NT2/D1 (cell line): ENCODE data around the gene NLGN1.

ENCODE experiments used
- DNase-seq: peaks from one replicate; pipeline ENCODE4 v3.0.0-alpha.2; 2011; ENCODE audit warnings: low read depth, low spot score
- H3K27me3 ChIP-seq: 2 replicates; pipeline ENCODE4 v1.6.0; 2011; ENCODE audit warnings: mild to moderate bottlenecking; ENCODE audit not compliant: insufficient read length, insufficient read depth
- H3K36me3 ChIP-seq: 2 replicates; pipeline ENCODE4 v1.6.1; 2011; ENCODE audit warnings: mild to moderate bottlenecking, low read length, mixed read lengths; ENCODE audit not compliant: insufficient read depth, insufficient read length
- H3K4me1 ChIP-seq: 2 replicates; pipeline ENCODE4 v1.5.1; 2011; ENCODE audit not compliant: insufficient read depth, insufficient read length
- H3K4me3 ChIP-seq: 2 replicates; pipeline ENCODE4 v1.5.1; 2011; ENCODE audit warnings: low read depth; ENCODE audit not compliant: insufficient read length
- H3K9ac ChIP-seq: 2 replicates; pipeline ENCODE4 v1.6.0; 2011; ENCODE audit warnings: low read depth; ENCODE audit not compliant: insufficient read length
- H3K9me3 ChIP-seq: 2 replicates; pipeline ENCODE4 v1.5.1; 2011; ENCODE audit warnings: mild to moderate bottlenecking, low read length; ENCODE audit not compliant: insufficient read depth
- SUZ12 ChIP-seq: IDR thresholded peaks from 2 replicates; pipeline ENCODE4 v1.6.1; 2011; ENCODE audit not compliant: insufficient read length, insufficient read depth; ENCODE audit errors: extremely low read depth
- YY1 ChIP-seq: IDR thresholded peaks from 2 replicates; pipeline ENCODE4 v1.6.1; 2011; ENCODE audit not compliant: insufficient read length, insufficient read depth
- ZNF274 ChIP-seq: IDR thresholded peaks from 2 replicates; pipeline ENCODE4 v1.6.1; 2011; ENCODE audit warnings: mild to moderate bottlenecking, low read depth, low read length

The NLGN1 gene

GRCh38 chr3:173938159-173938558, 540.6 kb downstream of the NLGN1 start:
- no peaks in the 10 kb centered on the region for H3K9me3 ChIP-seq
- no peak overlapping the region for H3K9ac ChIP-seq
- no peaks in the 10 kb centered on the region for H3K27me3 ChIP-seq
- no peaks in the 10 kb centered on the region for H3K4me1 ChIP-seq
- H3K36me3 ChIP-seq = no peaks in the 10 kb centered on the region
- no peak for DNase-seq
- H3K4me3 ChIP-seq = no peak overlapping the region
- TF ChIP-seq YY1 = no peak
- no peak for TF ChIP-seq SUZ12
- TF ChIP-seq ZNF274 = no peak

GRCh38 chr3:173938616-173939015, 541.1 kb downstream of the NLGN1 start:
- TF ChIP-seq SUZ12 (no peak), YY1 (no peak), ZNF274 (no peak)
- Histone ChIP-seq H3K27me3 (no peaks in the 10 kb centered on the region), H3K36me3 (no peaks in the 10 kb centered on the region), H3K9ac (no peak overlapping the region), H3K9me3 (no peaks in the 10 kb centered on the region), H3K4me1 (no peaks in the 10 kb centered on the region), H3K4me3 (no peak overlapping the region)
- no peak for DNase-seq

DNA sequence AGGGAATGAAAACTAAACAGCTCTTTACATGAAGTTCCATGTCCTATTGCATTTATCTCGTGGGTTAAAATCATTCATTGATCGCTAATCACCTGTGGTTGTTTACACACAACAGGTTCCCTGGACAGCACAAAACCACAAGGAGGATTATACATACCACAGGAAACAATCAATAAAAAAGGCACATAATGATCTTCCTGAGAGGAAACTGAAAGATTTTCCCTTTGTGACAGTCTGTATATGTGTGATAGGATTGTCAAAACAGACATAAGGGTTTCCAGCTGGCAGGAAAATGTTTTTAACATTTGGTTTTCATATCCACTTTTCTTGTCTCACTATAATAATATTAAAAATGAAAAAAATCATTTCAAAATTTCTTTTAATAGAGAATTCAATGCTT, 541.8 kb downstream of the NLGN1 start:
- Histone ChIP-seq H3K36me3 (no peaks in the 10 kb centered on the region), H3K9ac (no peak overlapping the region), H3K4me3 (no peak overlapping the region), H3K27me3 (no peaks in the 10 kb centered on the region), H3K9me3 (no peaks in the 10 kb centered on the region), H3K4me1 (no peaks in the 10 kb centered on the region)
- no peak for DNase-seq
- TF ChIP-seq ZNF274 (no peak), SUZ12 (no peak), YY1 (no peak)

GRCh38 chr3:173943264-173943663, 545.7 kb downstream of the NLGN1 start:
- no peak for TF ChIP-seq SUZ12
- no peak for TF ChIP-seq ZNF274
- no peak for TF ChIP-seq YY1
- Histone ChIP-seq H3K36me3 (no peaks in the 10 kb centered on the region), H3K9ac (no peak overlapping the region), H3K9me3 (no peaks in the 10 kb centered on the region), H3K4me1 (no peaks in the 10 kb centered on the region), H3K27me3 (no peaks in the 10 kb centered on the region), H3K4me3 (no peak overlapping the region)
- no peak for DNase-seq

DNA sequence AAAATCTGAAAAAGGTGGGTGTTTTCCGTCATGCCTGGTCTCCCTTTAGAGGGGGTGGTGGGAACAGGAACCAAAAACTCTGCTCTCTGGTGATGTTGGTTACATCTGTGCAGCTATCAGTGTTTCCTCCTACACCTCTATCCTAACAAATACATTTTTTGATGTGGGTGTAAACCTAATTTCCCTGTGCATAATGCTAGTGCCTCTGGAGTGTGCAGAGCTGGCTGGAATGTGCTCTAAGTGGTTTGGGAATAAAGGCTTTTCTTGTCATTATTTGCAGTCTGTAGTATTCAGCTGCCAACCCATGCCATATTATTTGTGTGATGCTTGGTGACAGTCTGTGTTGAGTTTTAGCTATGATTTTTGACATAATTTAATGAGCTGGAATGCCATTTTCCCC, 547.6 kb downstream of the NLGN1 start:
- Histone ChIP-seq H3K4me1 (no peaks in the 10 kb centered on the region), H3K9me3 (no peaks in the 10 kb centered on the region), H3K27me3 (no peaks in the 10 kb centered on the region), H3K36me3 (no peaks in the 10 kb centered on the region), H3K9ac (no peak overlapping the region), H3K4me3 (no peak overlapping the region)
- TF ChIP-seq ZNF274 = no peak
- no peak for TF ChIP-seq SUZ12
- TF ChIP-seq YY1 = no peak
- no peak for DNase-seq

DNA sequence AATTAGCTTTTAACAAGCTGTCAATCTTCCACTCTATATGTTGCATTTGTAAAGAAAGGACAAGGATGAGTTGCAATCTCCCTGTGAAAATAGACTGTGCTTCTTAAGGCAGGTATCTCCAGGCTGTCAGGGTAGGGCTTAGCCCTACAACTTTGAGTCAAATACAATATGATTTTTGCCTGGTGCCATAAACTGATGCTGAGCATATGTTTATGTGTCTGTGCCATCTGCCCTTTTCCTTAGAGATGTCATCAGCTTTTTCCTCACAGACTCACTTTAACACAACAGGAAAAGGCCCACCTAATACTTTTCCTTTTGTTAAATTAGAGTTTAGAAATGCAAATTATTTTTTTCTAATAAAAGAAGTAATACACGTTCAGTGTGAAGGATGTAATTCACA, 548.3 kb downstream of the NLGN1 start:
- no peak overlapping the region for H3K9ac ChIP-seq
- H3K4me3 ChIP-seq = no peak overlapping the region
- TF ChIP-seq ZNF274 = no peak
- TF ChIP-seq YY1 = no peak
- no peak for TF ChIP-seq SUZ12
- H3K4me1 ChIP-seq = no peaks in the 10 kb centered on the region
- H3K9me3 ChIP-seq = no peaks in the 10 kb centered on the region
- H3K36me3 ChIP-seq = no peaks in the 10 kb centered on the region
- no peaks in the 10 kb centered on the region for H3K27me3 ChIP-seq
- DNase-seq = no peak

DNA sequence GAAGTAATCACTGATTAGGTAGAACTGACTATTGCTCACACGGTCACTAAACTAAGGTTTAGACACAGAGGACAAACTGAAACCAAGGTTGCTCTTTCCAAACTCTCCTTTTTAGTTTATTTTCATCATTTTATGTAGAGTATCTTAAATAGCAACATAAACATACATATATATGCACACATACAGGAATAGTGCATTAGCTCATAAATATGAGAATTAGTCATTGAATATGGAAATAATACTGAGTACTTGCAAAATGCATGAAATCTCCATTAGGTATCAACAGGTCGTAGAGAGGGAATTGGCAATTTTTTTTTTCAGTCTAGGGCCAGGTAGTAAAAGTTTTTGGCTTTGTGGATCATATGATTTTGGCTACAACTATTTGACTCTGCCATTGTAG, 557.1 kb downstream of the NLGN1 start:
- Histone ChIP-seq H3K9me3 (peaks cover 20% of the 10 kb centered on the region; the same call in 1 of the 2 replicates), H3K4me3 (no peak overlapping the region)
- DNase-seq = no peak

More for the DNA sequence above, 557.1 kb downstream of the NLGN1 start:
- H3K27me3 ChIP-seq = no peaks in the 10 kb centered on the region
- H3K4me1 ChIP-seq = no peaks in the 10 kb centered on the region
- H3K36me3 ChIP-seq = no peaks in the 10 kb centered on the region
- TF ChIP-seq ZNF274 = no peak
- TF ChIP-seq SUZ12 = no peak
- no peak for TF ChIP-seq YY1
- no peak overlapping the region for H3K9ac ChIP-seq
